Endodermal cell (in vitro differentiated cells): ENCODE measurements around the gene UBE2I. TPM values are rescaled to one million over a fixed set of nuclear protein-coding genes. Genes with fewer than 3 reads are reported as not detected.
"Not testable (repeated sequence)": the region's sequence is repeated elsewhere in the genome, so short reads cannot be mapped to it uniquely, and the experiment has no call there.

Source experiments
- DNase-seq: peaks from one replicate; pipeline ENCODE4 v3.0.0-alpha.2; 2017
- H3K27ac ChIP-seq: 2 replicates; pipeline ENCODE4 v1.5.1; 2013; ENCODE audit warnings: mild to moderate bottlenecking, low read depth, low read length, moderate library complexity
- H3K27me3 ChIP-seq: 2 replicates; pipeline ENCODE4 v1.6.1; 2013; ENCODE audit warnings: mild to moderate bottlenecking, low read length, moderate library complexity; ENCODE audit not compliant: insufficient read depth, control insufficient read depth, poor library complexity, severe bottlenecking
- H3K36me3 ChIP-seq: 2 replicates; pipeline ENCODE4 v1.7.0; 2013; ENCODE audit warnings: mild to moderate bottlenecking, low read length, moderate library complexity; ENCODE audit not compliant: control insufficient read depth, insufficient read depth
- H3K4me1 ChIP-seq: one replicate; pipeline ENCODE4 v1.7.0; 2013; ENCODE audit warnings: low read length; ENCODE audit not compliant: control insufficient read depth, insufficient read depth
- H3K4me3 ChIP-seq: 2 replicates; pipeline ENCODE4 v1.5.1; 2013; ENCODE audit warnings: mild to moderate bottlenecking, low read length, moderate library complexity
- H3K9ac ChIP-seq: 2 replicates; pipeline ENCODE4 v1.6.1; 2013; ENCODE audit warnings: mild to moderate bottlenecking, low read length, moderate library complexity; ENCODE audit not compliant: poor library complexity, severe bottlenecking; ENCODE audit errors: extremely low read depth
- H3K9me3 ChIP-seq: 2 replicates; pipeline ENCODE4 v1.6.1; 2013; ENCODE audit warnings: mild to moderate bottlenecking, low read length, moderate library complexity; ENCODE audit not compliant: control insufficient read depth
- H3K27ac Mint-ChIP-seq: 2 replicates; pipeline ENCODE4 v1.8.0; 2020; ENCODE audit warnings: mixed read lengths
- H3K27me3 Mint-ChIP-seq: 2 replicates; pipeline ENCODE4 v1.8.0; 2021; ENCODE audit warnings: mild to moderate bottlenecking, mixed read lengths; ENCODE audit not compliant: insufficient read depth
- H3K36me3 Mint-ChIP-seq: 2 replicates; pipeline ENCODE4 v1.8.0; 2020; ENCODE audit warnings: low read depth, mixed read lengths
- H3K4me1 Mint-ChIP-seq: 2 replicates; pipeline ENCODE4 v1.8.0; 2020; ENCODE audit warnings: mixed read lengths
- H3K4me3 Mint-ChIP-seq: 2 replicates; pipeline ENCODE4 v1.8.0; 2020; ENCODE audit warnings: mild to moderate bottlenecking, moderate library complexity, mixed read lengths
- H3K9me3 Mint-ChIP-seq: 2 replicates; pipeline ENCODE4 v1.8.0; 2020; ENCODE audit warnings: mild to moderate bottlenecking, mixed read lengths
- WGBS, 2 experiments: methylation state at CpG; one replicate each; pipeline versions ENCODE4 v1.1.5 to v1.1.7; 2013; ENCODE audit warnings: missing lambda C conversion rate in 2 of 2, mixed read lengths in 1 of 2; ENCODE audit not compliant: insufficient coverage in 1 of 2, insufficient read length in 1 of 2; 5-methylcytosine and 5-hydroxymethylcytosine counted together
- total RNA-seq, 2 donors: library from RNA; stranded (reverse); fragmentation: NEBNext Ultra II Directional in 1 of 2; extraction: Animal tissue kit (Norgen Biotek cat#: 25700) in 1 of 2; gene quantifications; 2 replicates in 1 of 2; 3 replicates in 1 of 2; pipeline ENCODE4 v1.2.1, GENCODE V29; 2021
- TF ChIP-seq, protein P1 (sequence below): fragments of 200-600 bp; sonication (generic); conservative IDR thresholded peaks from 2 replicates; pipeline ENCODE4 v1.5.0; 2021; ENCODE audit warnings: antibody characterized with exemption, mild to moderate bottlenecking

UBE2I gene
- total RNA-seq, 2 donors from 2014 or later = 250 to 294 TPM

DNA sequence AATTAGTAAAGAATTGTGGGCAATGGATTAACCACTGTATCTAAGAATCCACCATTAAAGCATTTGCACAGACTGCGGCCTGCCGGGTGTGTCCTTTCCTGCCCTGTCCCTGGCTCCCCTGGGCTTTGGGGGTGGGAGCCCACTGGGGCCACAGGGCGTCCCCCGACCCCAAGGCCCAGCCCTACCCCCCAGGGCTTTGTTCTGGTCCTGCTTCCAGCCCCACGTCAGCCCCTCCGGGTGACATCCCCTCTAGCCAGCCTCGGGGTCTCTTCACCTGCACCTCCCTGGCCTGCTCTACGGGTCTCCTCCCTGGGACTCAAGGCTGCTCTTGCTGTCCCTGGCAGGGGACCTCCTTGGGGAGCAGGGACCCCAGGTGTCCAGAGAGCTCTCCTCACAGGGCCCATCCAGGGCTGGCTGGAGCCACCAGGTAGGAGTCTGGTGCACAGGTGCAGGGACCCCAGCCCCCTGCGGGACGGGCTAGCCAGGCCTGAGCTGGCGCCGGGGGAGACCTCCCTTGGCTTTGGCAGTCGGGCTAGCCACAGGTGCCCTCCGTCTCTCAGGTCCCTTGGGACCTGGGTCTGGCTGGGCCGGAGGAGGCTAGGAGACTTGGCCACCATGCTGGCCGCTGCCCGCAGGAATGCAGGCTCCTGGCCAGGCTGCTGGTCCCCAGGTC, 17.6 kb downstream of the UBE2I start:
- Histone ChIP-seq H3K27ac (no peak overlapping the region), H3K9me3 (no peaks in the 10 kb centered on the region), H3K9ac (no peak overlapping the region), H3K36me3 (peaks cover 14% of the 10 kb centered on the region), H3K4me1 (peaks cover 1% of the 10 kb centered on the region), H3K4me3 (no peak overlapping the region), H3K27me3 (no peaks in the 10 kb centered on the region)
- TF ChIP-seq, protein P1, sequence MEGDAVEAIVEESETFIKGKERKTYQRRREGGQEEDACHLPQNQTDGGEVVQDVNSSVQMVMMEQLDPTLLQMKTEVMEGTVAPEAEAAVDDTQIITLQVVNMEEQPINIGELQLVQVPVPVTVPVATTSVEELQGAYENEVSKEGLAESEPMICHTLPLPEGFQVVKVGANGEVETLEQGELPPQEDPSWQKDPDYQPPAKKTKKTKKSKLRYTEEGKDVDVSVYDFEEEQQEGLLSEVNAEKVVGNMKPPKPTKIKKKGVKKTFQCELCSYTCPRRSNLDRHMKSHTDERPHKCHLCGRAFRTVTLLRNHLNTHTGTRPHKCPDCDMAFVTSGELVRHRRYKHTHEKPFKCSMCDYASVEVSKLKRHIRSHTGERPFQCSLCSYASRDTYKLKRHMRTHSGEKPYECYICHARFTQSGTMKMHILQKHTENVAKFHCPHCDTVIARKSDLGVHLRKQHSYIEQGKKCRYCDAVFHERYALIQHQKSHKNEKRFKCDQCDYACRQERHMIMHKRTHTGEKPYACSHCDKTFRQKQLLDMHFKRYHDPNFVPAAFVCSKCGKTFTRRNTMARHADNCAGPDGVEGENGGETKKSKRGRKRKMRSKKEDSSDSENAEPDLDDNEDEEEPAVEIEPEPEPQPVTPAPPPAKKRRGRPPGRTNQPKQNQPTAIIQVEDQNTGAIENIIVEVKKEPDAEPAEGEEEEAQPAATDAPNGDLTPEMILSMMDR = no peak
- Mint-ChIP-seq H3K4me1 (peaks cover 7% of the 10 kb centered on the region), H3K9me3 (peaks cover 2% of the 10 kb centered on the region), H3K27ac (no peak overlapping the region), H3K27me3 (no peaks in the 10 kb centered on the region), H3K36me3 (peaks cover 20% of the 10 kb centered on the region), H3K4me3 (no peak overlapping the region)
- DNase-seq = no peak
- 87 to 88% methylated on average over 13 to 17 of the region's 17 CpGs for WGBS, 2 experiments

DNA sequence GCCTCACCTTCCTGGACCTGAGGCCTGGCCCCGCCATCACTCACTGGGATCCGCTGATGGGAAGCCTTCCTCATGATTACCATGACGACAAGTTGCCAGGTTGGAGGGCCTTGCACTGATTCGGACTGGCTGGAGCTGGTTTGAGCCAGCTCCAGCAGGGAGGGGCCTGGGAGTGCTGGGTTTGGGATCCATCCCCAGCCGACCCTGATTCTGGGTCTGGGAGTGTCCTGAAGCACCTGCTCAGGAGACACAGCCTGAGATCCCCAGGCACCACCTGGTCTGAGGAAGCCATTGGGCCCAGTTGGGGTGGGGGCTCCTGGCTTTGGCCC, 18.1 kb downstream of the UBE2I start:
- H3K27ac Mint-ChIP-seq = no peak overlapping the region

DNA sequence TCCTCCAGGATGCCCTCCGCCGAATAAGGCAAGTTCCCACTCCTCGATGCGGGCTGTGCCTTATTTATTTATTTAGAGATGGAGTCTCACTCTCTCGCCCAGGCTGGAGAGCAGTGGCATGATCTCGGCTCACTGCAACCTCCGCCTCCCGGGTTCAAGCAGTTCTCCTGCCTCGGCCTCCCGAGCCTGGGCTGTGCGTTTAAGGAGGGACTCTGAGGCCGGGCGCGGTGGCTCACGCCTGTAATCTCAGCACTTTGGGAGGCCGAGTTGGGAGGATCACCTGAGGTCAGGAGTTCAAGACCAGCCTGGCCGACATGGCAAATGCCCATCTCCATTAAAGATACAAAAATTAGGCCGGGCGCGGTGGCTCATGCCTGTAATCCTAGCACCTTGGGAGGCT, 18.7 kb downstream of the UBE2I start:
- not testable (repeated sequence) for H3K4me1 Mint-ChIP-seq, H3K9ac ChIP-seq, H3K9me3 Mint-ChIP-seq, H3K9me3 ChIP-seq, H3K27ac Mint-ChIP-seq, H3K27me3 Mint-ChIP-seq, DNase-seq, H3K27ac ChIP-seq, H3K4me3 ChIP-seq, H3K27me3 ChIP-seq, H3K4me3 Mint-ChIP-seq
- 91 to 93% methylated on average over 16 to 20 of the region's 20 CpGs for WGBS, 2 experiments
- Histone ChIP-seq H3K36me3 (peaks cover 13% of the 10 kb centered on the region), H3K4me1 (peaks cover 11% of the 10 kb centered on the region)
- peaks cover 14% of the 10 kb centered on the region for H3K36me3 Mint-ChIP-seq

More for the DNA sequence above, 18.1 kb downstream of the UBE2I start:
- Mint-ChIP-seq H3K27me3 (peaks cover 3% of the 10 kb centered on the region), H3K4me1 (peaks cover 7% of the 10 kb centered on the region), H3K36me3 (peaks cover 16% of the 10 kb centered on the region), H3K9me3 (peaks cover 2% of the 10 kb centered on the region), H3K4me3 (no peak overlapping the region)
- H3K4me3 ChIP-seq = no peak overlapping the region
- WGBS, 2 experiments = 83% methylated on average over 5 of the region's 5 CpGs; no CpG with 5 or more reads in 1 of the 2 experiments
- H3K36me3 ChIP-seq = peaks cover 13% of the 10 kb centered on the region
- no peaks in the 10 kb centered on the region for H3K9me3 ChIP-seq
- TF ChIP-seq, protein P1 = no peak
- H3K27me3 ChIP-seq = peaks cover 2% of the 10 kb centered on the region
- H3K9ac ChIP-seq = no peak overlapping the region
- H3K4me1 ChIP-seq = peaks cover 5% of the 10 kb centered on the region
- no peak overlapping the region for H3K27ac ChIP-seq
- no peak for DNase-seq

DNA sequence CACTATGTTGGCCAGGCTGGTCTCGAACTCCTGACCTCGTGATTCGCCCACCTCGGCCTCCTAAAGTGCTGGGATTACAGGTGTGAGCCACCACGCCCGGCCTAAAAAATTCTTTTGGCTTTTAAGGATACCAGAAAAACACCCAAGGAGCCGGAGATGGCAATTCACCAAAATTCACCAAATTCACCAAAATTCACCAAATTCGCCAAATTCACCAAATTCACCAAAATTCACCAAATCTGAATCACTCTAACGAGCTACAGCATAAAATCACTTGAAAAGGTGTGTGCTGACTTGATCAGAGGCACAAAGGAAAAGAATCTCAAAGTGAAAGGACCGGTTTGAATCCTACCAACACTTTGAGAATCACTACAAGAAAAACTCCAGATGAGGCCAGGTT, 19.5 kb downstream of the UBE2I start:
- 95 to 98% methylated on average over 8 to 10 of the region's 10 CpGs for WGBS, 2 experiments
- H3K4me3 ChIP-seq = not testable (repeated sequence)

More for the DNA sequence above, 19.5 kb downstream of the UBE2I start:
- not testable (repeated sequence) for H3K36me3 Mint-ChIP-seq, H3K27ac Mint-ChIP-seq, DNase-seq, H3K4me3 Mint-ChIP-seq, H3K27me3 Mint-ChIP-seq, H3K9me3 Mint-ChIP-seq, H3K9me3 ChIP-seq, H3K4me1 Mint-ChIP-seq, H3K9ac ChIP-seq, H3K27ac ChIP-seq
- Histone ChIP-seq H3K27me3 (peaks cover 14% of the 10 kb centered on the region), H3K36me3 (peaks cover 11% of the 10 kb centered on the region), H3K4me1 (peaks cover 11% of the 10 kb centered on the region)
